ENCODE measurements around the gene MRPL40.

MRPL40 gene

GRCh38 chr22:19463008-19463407, 30.7 kb downstream of the MRPL40 start:
- Histone ChIP-seq H4K20me1 (ENCODE audit: low read depth, low read length) (no peaks in the 10 kb centered on the region), H3K9me3 (ENCODE audit: insufficient read depth, low read length) (no peaks in the 10 kb centered on the region), H3K9me2 (replicated peaks; ENCODE audit: insufficient read depth, low read length) (no peaks in the 10 kb centered on the region), H3K27ac (ENCODE audit: low read depth, low read length) (no peak overlapping the region), H3K4me2 (ENCODE audit: low read depth, low read length, poor library complexity, severe bottlenecking) (no peak overlapping the region), H3K36me3 (ENCODE audit: low read length) (peaks cover 3% of the 10 kb centered on the region; the same call in 1 of the 2 replicates), H3K79me2 (ENCODE audit: insufficient read depth, low read length) (no peaks in the 10 kb centered on the region), H2AFZ (ENCODE audit: low read depth, low read length, severe bottlenecking) (no peak overlapping the region), H3K27me3 (ENCODE audit: low read length) (no peaks in the 10 kb centered on the region), H3K4me3 (ENCODE audit: insufficient read depth, low read length, poor library complexity, severe bottlenecking) (no peak overlapping the region), H3K9ac (ENCODE audit: low read length) (no peak overlapping the region), H3F3A (ENCODE audit: insufficient read depth) (no peaks in the 10 kb centered on the region)
- TF ChIP-seq EZH2phosphoT487 (conservative IDR thresholded peaks at IDR 0.05; ENCODE audit: low read length) = no peak
- TF ChIP-seq, protein P1, sequence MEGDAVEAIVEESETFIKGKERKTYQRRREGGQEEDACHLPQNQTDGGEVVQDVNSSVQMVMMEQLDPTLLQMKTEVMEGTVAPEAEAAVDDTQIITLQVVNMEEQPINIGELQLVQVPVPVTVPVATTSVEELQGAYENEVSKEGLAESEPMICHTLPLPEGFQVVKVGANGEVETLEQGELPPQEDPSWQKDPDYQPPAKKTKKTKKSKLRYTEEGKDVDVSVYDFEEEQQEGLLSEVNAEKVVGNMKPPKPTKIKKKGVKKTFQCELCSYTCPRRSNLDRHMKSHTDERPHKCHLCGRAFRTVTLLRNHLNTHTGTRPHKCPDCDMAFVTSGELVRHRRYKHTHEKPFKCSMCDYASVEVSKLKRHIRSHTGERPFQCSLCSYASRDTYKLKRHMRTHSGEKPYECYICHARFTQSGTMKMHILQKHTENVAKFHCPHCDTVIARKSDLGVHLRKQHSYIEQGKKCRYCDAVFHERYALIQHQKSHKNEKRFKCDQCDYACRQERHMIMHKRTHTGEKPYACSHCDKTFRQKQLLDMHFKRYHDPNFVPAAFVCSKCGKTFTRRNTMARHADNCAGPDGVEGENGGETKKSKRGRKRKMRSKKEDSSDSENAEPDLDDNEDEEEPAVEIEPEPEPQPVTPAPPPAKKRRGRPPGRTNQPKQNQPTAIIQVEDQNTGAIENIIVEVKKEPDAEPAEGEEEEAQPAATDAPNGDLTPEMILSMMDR (IDR thresholded peaks at IDR 0.05; ENCODE audit: insufficient read depth, low read length, poor library complexity, severe bottlenecking) = no peak

GRCh38 chr22:19463491-19464469, 31.4 kb downstream of the MRPL40 start:
- Histone ChIP-seq H3K4me2 (ENCODE audit: low read depth, low read length, poor library complexity, severe bottlenecking) (no peak overlapping the region), H3K9ac (ENCODE audit: low read length) (no peak overlapping the region), H3K9me2 (replicated peaks; ENCODE audit: insufficient read depth, low read length) (no peaks in the 10 kb centered on the region)

GRCh38 chr22:19464546-19464945, 32.2 kb downstream of the MRPL40 start:
- H3K9me3 ChIP-seq (ENCODE audit: insufficient read depth, low read length) = no peaks in the 10 kb centered on the region
- no peak overlapping the region for H2AFZ ChIP-seq (ENCODE audit: low read depth, low read length, severe bottlenecking)
- H3K4me3 ChIP-seq (ENCODE audit: insufficient read depth, low read length, poor library complexity, severe bottlenecking) = no peak overlapping the region
- H3K9me2 ChIP-seq (replicated peaks; ENCODE audit: insufficient read depth, low read length) = no peaks in the 10 kb centered on the region
- no peaks in the 10 kb centered on the region for H4K20me1 ChIP-seq (ENCODE audit: low read depth, low read length)
- H3K27me3 ChIP-seq (ENCODE audit: low read length) = no peaks in the 10 kb centered on the region
- no peak overlapping the region for H3K4me2 ChIP-seq (ENCODE audit: low read depth, low read length, poor library complexity, severe bottlenecking)
- H3K27ac ChIP-seq (ENCODE audit: low read depth, low read length) = no peak overlapping the region
- H3K36me3 ChIP-seq (ENCODE audit: low read length) = peaks cover 3% of the 10 kb centered on the region; the same call in 1 of the 2 replicates
- H3F3A ChIP-seq (ENCODE audit: insufficient read depth) = no peaks in the 10 kb centered on the region
- H3K79me2 ChIP-seq (ENCODE audit: insufficient read depth, low read length) = no peaks in the 10 kb centered on the region
- TF ChIP-seq, protein P1 (IDR thresholded peaks at IDR 0.05; ENCODE audit: insufficient read depth, low read length, poor library complexity, severe bottlenecking) = no peak
- no peak for TF ChIP-seq EZH2phosphoT487 (conservative IDR thresholded peaks at IDR 0.05; ENCODE audit: low read length)
- H3K9ac ChIP-seq (ENCODE audit: low read length) = no peak overlapping the region

More at GRCh38 chr22:19463491-19464469, 31.4 kb downstream of the MRPL40 start:
- H2AFZ ChIP-seq (ENCODE audit: low read depth, low read length, severe bottlenecking) = no peak overlapping the region
- no peaks in the 10 kb centered on the region for H3K27me3 ChIP-seq (ENCODE audit: low read length)
- H3K36me3 ChIP-seq (ENCODE audit: low read length) = peaks cover 3% of the 10 kb centered on the region; the same call in 1 of the 2 replicates
- no peak for TF ChIP-seq EZH2phosphoT487 (conservative IDR thresholded peaks at IDR 0.05; ENCODE audit: low read length)
- TF ChIP-seq, protein P1 (IDR thresholded peaks at IDR 0.05; ENCODE audit: insufficient read depth, low read length, poor library complexity, severe bottlenecking) = no peak
- H3K4me3 ChIP-seq (ENCODE audit: insufficient read depth, low read length, poor library complexity, severe bottlenecking) = no peak overlapping the region
- H3F3A ChIP-seq (ENCODE audit: insufficient read depth) = no peaks in the 10 kb centered on the region
- no peaks in the 10 kb centered on the region for H3K79me2 ChIP-seq (ENCODE audit: insufficient read depth, low read length)
- no peaks in the 10 kb centered on the region for H4K20me1 ChIP-seq (ENCODE audit: low read depth, low read length)
- H3K9me3 ChIP-seq (ENCODE audit: insufficient read depth, low read length) = no peaks in the 10 kb centered on the region
- H3K27ac ChIP-seq (ENCODE audit: low read depth, low read length) = no peak overlapping the region
